Heart right ventricle (tissue), 16 donors: ENCODE measurements around the gene AFMID. TPM values are rescaled to one million over a fixed set of nuclear protein-coding genes. Genes with fewer than 3 reads are reported as not detected.

Experiments used
- ATAC-seq, 8 donors: fragments of 200-7000 bp; cut with Tn5 transposase; one replicate each; pipeline ENCODE4 v1.9.1; 2020; ENCODE audit warnings: mild to moderate bottlenecking in 8 of 8, moderate library complexity in 8 of 8, moderate number of reproducible peaks in 1 of 8
- DNase-seq, 2 donors: peaks; one replicate each; pipeline ENCODE4 v3.0.0-alpha.2; 2020
- H3K27ac ChIP-seq, 10 donors: fragments of 200-600 bp; sonication (generic) in 2 of 10; one replicate each; pipeline versions ENCODE4 v1.5.0 to v1.8.0; 2020 to 2022; ENCODE audit warnings: mild to moderate bottlenecking in 3 of 10
- H3K27me3 ChIP-seq, 7 donors: fragments of 200-600 bp; one replicate each; pipeline ENCODE4 v1.8.0; 2021 to 2022; ENCODE audit warnings: mild to moderate bottlenecking in 2 of 7
- H3K36me3 ChIP-seq, 9 donors: fragments of 200-600 bp; sonication (generic) in 1 of 9; one replicate each; pipeline versions ENCODE4 v1.5.0 to v1.8.0; 2020 to 2022; ENCODE audit warnings: mild to moderate bottlenecking in 2 of 9
- H3K4me1 ChIP-seq, 9 donors: fragments of 200-600 bp; sonication (generic) in 1 of 9; one replicate each; pipeline versions ENCODE4 v1.5.0 to v1.8.0; 2020 to 2022; ENCODE audit warnings: mild to moderate bottlenecking in 4 of 9
- H3K4me3 ChIP-seq, 10 donors: fragments of 200-600 bp; sonication (generic) in 2 of 10; one replicate each; pipeline versions ENCODE4 v1.5.0 to v1.8.0; 2020 to 2022; ENCODE audit warnings: mild to moderate bottlenecking in 7 of 10, moderate library complexity in 2 of 10
- H3K9me3 ChIP-seq, 11 donors: fragments of 200-600 bp in 10 of 11; sonication (generic) in 2 of 11; one replicate each; pipeline versions ENCODE4 v1.5.0 to v1.8.0; 2013 to 2022; ENCODE audit warnings: mild to moderate bottlenecking in 2 of 11, control low read depth in 1 of 11, moderate library complexity in 1 of 11
- CTCF ChIP-seq, 9 donors: fragments of 200-600 bp; sonication (generic) in 2 of 9; IDR thresholded peaks; one replicate each; pipeline versions ENCODE4 v1.5.0 to v1.8.0; 2021 to 2022; ENCODE audit warnings: antibody characterized with exemption in 9 of 9, mild to moderate bottlenecking in 5 of 9, moderate library complexity in 1 of 9
- WGBS, 2 donors: extraction: QIAGEN DNeasy Blood & Tissue Kit; methylation state at CpG; one replicate each; pipeline ENCODE4 v1.1.7; 2013; ENCODE audit warnings: inconsistent platforms in 1 of 2; 5-methylcytosine and 5-hydroxymethylcytosine counted together
- intact Hi-C, 10 donors: fragments of 100-400 bp; cut with DNase I; formaldehyde crosslinking; loops; one replicate each; pipeline versions ENCODE4 v1.11.1 to v1.14.2; 2022
- polyA plus RNA-seq, 2 donors: library from polyadenylated mRNA; stranded (reverse); fragments of 200-250 nt; gene quantifications; one replicate each; pipeline ENCODE4 v1.2.3, GENCODE V29; 2013
- total RNA-seq, 10 donors: library from RNA; stranded (reverse); fragmentation: NEBNext Ultra II Directional in 3 of 10; extraction: Animal tissue kit (Norgen Biotek cat#: 25700) in 3 of 10; gene quantifications; one replicate each; pipeline versions ENCODE4 v1.2.1 to v1.2.4, GENCODE V29; 2021 to 2023
- donor health status: Arrhythmogenic right ventricular cardiomyopathy.
- donor health status: ischemic (EF 13 %, LVEDD 7.1; RV severe dilation, severe dysfunction).
- donor health status: healthy with polysubstance abuse.
- donor health status: DM: no; HTN: yes; CAD: no.
- donor health status: DM: no; HTN: no; CAD: no.
- donor health status: ischemic (EF 25% LVEDD 6.9; RV normal size, moderate dysfunction).
- donor health status: ischemic (EF 25% LVEDD 5.7; RV mildly dilated, moderate dysfunction).
- donor health status: healthy.
- donor health status: DM: yes; HTN: yes; CAD: no.
- donor health status: Ischemic cardiomyopathy.
- donor health status: ischemic (EF 35%, LVEDD 5.7; RV mildly dilated, moderate dysfunction).
- donor health status: nonischemic (EF 11% LVEDD 7.7; RV severe dilation, severe dysfunction).
- donor health status: DM: yes; HTN: yes; CAD: no.
- donor health status: PGD.
- donor health status: ischemic (EF 29% LVEDD 5.4; RV normal size, mild dysfunction).
- donor health status: nonischemic (EF 23%, LVEDD 6.1; RV moderate dilation, normal function).

AFMID gene
- total and polyA plus RNA-seq, 12 donors = 13.0 to 42.4 (median 28.2) TPM

GRCh38 chr17:78140169-78141051, 46.8 kb upstream of the AFMID start:
- Histone ChIP-seq H3K27ac (peak overlapping the region in 1 of 10 donors; percentile 58), H3K4me1 (peaks cover 14 to 66% (median 40%) of the 10 kb centered on the region in 9 donors), H3K4me3 (peak overlapping the region in 1 of 10 donors; percentile 20)

GRCh38 chr17:78141437-78142118, 45.6 kb upstream of the AFMID start:
- peaks cover 16 to 75% (median 48%) of the 10 kb centered on the region in 9 donors for H3K4me1 ChIP-seq

More at GRCh38 chr17:78140169-78141051, 46.8 kb upstream of the AFMID start:
- intact Hi-C loops = loop anchor here in 1 of 10 donors (5.0 kb wide), 1 partner anchor 37 kb away; no protein-coding TSS in a partner anchor
- WGBS, 2 donors = 31 to 34% methylated on average over 58 of the region's 58 CpGs
- peaks cover 0 to 28% (median 0%) of the 10 kb centered on the region in 9 donors for H3K36me3 ChIP-seq
- H3K27me3 ChIP-seq = no peaks in the 10 kb centered on the region
- H3K9me3 ChIP-seq = no peaks in the 10 kb centered on the region
- ATAC-seq (peak; percentile 63 to 90 (median 79)), DNase-seq (peak; percentile 81 to 91)
- TF ChIP-seq CTCF (IDR thresholded peaks at IDR 0.05) = no peak

GRCh38 chr17:78142119-78142861, 44.9 kb upstream of the AFMID start:
- intact Hi-C loops = loop anchor here in 1 of 10 donors (5.0 kb wide), 1 partner anchor 35 kb away; no protein-coding TSS in a partner anchor
- Histone ChIP-seq H3K4me1 (peaks cover 16 to 70% (median 48%) of the 10 kb centered on the region in 9 donors), H3K4me3 (no peak overlapping the region), H3K36me3 (peaks cover 0 to 15% (median 0%) of the 10 kb centered on the region in 9 donors), H3K9me3 (no peaks in the 10 kb centered on the region), H3K27ac (no peak overlapping the region), H3K27me3 (no peaks in the 10 kb centered on the region)
- no peak for TF ChIP-seq CTCF (IDR thresholded peaks at IDR 0.05)
- DNase-seq (no peak), ATAC-seq (no peak)
- WGBS, 2 donors = 82 to 85% methylated on average over 16 of the region's 16 CpGs

More at GRCh38 chr17:78141437-78142118, 45.6 kb upstream of the AFMID start:
- H3K27ac ChIP-seq = peak overlapping the region in 1 of 10 donors; percentile 58
- DNase-seq = no peak
- no peak overlapping the region for H3K4me3 ChIP-seq
- TF ChIP-seq CTCF (IDR thresholded peaks at IDR 0.05) = no peak
- peaks cover 0 to 16% (median 0%) of the 10 kb centered on the region in 9 donors for H3K36me3 ChIP-seq
- no peaks in the 10 kb centered on the region for H3K27me3 ChIP-seq
- 88 to 89% methylated on average over 20 of the region's 20 CpGs for WGBS, 2 donors
- intact Hi-C loops = loop anchor here in 1 of 10 donors (5.0 kb wide), 1 partner anchor 36 kb away; no protein-coding TSS in a partner anchor
- no peaks in the 10 kb centered on the region for H3K9me3 ChIP-seq
- no peak for ATAC-seq
